ENCODE data around the gene SGSH.

DNA sequence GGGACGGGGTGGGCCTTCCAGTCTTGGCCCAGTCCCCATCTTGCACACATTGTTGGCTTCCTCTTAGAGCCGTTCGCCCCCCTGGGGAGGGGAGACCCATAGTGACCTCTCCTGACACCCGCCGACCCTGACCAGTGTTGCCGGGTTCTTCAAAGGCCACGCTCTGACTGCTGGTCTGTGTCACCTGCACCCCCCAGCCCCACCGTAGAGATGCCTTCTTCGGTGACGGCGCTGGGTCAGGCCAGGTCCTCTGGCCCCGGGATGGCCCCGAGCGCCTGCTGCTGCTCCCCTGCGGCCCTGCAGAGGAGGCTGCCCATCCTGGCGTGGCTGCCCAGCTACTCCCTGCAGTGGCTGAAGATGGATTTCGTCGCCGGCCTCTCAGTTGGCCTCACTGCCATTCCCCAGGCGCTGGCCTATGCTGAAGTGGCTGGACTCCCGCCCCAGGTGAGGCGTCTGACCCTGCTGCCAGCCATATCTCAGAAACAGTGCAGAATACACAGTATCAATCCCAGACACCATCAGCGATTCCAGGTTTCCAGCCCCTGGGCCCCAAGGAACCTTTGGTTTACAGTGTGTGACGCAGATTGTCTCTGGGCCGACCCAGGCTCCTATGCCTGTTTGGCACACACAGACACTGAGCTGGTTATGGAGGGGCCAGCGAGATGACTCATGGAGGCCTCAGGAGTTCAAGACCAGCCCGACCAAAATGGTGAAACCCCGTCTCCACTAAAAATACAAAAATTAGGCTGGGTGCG is 1.4 kb upstream of the SGSH start:
- TF ChIP-seq CTCF (IDR thresholded peaks at IDR 0.05) (no peak), EZH2 (IDR thresholded peaks at IDR 0.05) (no peak), EZH2phosphoT487 (IDR thresholded peaks at IDR 0.05) (no peak)

All from neural progenitor cell (in vitro differentiated cells).